ENCODE results near the gene NKX2-2.
"Not testable (repeated sequence)": the region's sequence is repeated elsewhere in the genome, so short reads cannot be mapped to it uniquely, and the experiment has no call there.

NKX2-2 gene

DNA sequence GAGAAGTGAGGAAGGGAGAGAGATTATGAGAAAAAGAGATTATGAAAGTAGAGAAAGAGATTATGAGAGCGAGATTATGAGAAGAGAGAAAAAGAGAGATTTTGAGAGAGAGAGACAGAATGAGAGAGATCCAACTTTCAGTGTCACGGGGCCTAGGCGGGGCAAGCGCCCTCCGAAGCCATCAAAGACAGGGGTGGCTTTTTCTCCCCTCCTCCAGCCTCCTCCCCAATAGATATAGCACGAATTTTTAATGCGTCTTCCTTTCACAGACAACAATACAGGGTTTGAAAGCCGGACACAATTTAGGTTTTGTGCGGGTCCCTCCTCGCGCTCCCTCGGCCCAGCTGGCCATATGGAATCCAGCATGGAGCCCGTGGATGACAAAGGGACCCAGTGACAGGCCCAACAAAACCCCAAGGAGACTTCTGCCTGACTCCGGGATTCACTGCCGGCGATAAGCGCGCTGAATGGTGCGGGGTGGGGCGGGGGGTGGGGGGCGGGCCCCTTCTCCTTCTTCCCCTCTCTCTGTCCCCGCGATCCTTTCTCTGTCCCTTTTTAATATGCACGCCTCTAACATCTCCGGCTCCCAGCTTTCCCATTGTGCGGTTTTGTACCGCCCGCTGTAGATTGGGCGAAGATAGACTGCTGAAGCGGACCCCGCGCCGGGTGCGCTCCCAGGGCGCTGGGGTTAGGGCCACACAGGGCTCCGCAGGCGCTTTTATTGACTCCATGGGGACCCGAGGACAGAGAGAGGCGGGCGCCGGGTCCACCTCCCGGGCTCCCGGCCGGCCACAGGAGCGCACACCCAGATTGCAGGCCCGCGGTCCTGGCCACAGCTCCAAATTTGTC, 5.4 kb downstream of the NKX2-2 start:
- DNase-seq: no peak

DNA sequence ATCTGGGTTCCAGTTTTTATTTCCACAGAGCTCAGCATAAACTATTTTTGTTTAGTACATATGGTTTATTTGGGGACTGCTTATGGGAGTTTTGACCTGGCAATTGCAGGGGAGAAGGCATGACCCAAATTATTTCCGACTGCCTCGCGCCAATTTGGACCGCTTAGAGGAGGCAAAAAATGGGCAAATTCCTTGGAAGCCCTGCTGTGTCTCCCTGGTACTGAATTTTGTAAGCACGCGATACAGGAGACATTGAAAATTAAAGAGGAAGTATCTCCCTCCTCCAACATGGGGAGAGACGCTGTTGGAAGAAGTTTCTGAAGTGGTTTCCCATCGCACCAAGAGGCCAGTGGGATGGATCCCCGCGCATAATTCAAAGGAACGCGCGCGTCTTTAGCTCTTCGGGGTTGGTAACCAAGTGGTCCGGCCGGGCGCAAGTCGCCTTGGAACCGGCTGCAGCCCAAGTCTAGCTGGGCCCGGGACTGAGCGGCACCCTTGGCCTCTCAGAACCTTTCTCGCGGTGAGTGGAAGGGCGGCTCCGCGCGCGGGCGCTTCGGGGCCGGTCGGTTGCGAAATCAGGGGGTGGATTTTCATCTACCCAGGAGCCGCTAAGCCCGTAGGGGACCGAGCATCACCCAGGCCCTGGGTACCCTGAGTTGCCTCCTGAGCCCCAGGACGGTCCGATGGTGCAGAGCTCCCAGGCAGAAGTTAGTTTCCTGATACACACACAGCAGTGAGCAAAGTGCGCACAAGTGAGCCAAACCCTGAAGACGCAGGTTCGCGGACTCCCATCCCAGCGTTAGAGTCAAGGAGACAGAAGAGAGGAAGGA, 6.2 kb downstream of the NKX2-2 start:
- no peak for DNase-seq

DNA sequence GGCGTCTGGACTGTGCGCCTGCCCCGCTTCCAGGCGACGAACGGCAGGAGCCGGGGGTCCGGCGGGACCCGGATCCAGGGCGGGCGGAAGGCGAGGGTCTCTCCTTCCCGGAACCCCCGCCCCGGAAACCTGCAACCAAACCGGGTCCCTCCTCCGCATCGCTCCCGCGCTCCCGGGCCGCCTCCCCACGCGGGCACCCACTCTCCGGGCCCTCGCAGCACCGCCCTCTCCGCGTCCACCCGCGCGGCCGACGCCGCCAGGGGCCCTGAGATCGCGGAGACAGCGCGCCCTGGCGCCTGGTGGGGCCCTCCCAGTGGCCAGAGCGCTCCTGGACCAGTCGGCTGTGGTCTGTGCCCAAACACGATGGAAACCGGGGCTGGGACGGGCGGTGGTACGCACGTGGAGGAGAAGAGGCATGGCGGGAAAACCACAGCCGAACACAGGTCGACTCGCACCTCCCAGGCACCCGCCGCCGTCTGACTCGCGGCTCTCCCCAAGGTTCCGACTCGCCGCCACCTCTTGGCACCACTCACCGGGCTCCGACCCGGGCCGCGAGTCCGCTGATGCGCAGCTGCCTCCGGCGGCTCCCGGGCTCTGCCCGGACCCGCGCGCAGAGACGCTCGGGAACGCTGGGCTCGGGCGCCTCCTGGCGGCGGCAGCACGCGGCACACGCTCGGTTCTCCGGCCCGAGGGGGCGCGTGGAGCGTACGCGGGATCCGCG, 7.9 kb downstream of the NKX2-2 start:
- DNase-seq: no peak

DNA sequence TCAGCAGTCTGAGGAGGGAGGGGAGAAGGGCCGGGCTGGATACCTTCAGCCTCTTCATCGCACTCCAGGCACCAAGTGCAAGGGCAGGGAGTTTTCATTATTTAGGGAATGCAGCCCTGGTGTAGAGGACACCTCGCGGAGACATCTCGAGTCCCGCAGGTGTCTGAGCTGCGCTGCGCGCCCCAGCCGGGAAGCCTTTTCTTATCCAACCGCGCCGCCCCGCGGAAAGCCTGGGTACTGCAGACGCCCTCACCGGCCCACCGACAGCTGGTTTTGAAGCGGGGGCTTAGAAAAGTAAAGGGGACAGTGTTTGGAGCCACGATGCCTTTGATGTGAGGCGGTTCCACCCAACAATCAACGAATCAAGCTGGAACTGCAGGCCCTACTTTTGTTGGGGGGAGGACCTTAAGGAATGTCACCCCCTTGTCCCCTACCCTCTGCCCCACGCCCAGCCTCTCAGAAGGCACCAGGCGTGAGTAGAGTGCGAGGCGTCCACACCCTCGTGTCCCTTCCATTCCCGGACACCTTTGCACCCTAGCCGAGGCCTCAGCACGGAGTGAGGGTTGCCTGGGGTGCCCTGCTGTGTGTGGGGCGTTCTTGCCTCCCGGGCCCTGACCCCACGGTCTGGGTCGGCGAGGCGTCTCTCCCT, 8.6 kb downstream of the NKX2-2 start:
- peak in 1 of 2 experiments; percentile 2 for DNase-seq

- no peak for DNase-seq
These were observed 9.5 kb downstream of the NKX2-2 start for GRCh38 chr20:21504323-21504722.

DNA sequence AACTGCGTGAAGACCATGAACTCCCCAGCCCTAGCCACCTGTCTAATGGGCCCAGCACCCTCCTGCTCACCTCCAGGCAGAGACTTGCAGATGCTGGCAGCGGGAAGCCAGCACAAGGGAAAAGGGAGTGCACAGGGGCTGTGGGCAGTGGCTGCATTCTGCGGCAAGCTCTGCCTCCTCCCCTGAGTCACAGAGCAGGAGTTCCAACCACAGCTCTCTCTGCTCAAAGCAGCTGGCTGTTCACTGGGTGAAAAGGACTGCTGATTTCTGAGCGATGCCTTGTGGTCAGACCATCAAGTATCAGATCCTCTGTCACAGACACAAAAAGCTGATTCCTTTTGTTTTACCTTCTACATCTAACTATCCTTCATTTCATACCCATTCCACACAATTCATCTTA, 10.5 kb downstream of the NKX2-2 start:
- no peak for DNase-seq

DNA sequence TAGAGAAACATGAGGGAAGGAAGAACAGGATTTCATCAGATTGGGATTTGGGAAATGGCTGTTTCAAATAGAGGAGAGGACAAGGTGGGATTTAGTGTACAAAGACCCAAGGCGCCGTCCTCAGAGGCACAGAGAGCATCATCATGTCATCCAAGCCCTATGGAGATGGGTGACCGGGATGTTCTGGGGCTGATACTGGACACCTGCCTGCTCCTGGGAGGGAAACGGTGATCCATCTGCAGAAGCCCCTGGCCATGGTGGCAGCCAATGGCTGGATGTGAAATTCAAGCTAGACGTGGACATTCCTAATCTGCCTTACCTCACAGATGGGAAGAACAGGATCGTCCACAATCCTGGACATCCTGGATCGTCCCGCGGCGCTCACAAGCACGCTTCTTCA, 12.7 kb downstream of the NKX2-2 start:
- no peak for DNase-seq

GRCh38 chr20:21500599-21500998, 13.3 kb downstream of the NKX2-2 start:
- DNase-seq: no peak

DNA sequence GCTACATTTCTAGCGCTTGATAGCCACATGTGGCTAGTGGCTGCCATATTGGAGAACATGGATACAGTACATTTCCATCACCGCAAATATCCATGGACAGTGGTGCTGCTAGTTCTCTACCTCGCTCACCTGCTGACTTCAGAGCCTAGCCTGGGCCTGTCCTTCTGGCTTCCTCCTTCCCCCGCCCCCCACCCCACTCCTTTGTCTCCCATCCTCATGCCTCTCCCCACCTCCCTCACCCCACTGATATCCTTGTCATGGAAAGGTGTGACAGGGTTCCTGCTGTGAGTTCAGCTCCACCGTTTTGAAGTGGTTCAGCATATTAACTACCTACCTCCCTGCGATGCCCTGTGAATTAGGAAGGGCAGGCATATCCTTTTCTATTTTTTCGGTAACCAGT, 14.2 kb downstream of the NKX2-2 start:
- DNase-seq: no peak

DNA sequence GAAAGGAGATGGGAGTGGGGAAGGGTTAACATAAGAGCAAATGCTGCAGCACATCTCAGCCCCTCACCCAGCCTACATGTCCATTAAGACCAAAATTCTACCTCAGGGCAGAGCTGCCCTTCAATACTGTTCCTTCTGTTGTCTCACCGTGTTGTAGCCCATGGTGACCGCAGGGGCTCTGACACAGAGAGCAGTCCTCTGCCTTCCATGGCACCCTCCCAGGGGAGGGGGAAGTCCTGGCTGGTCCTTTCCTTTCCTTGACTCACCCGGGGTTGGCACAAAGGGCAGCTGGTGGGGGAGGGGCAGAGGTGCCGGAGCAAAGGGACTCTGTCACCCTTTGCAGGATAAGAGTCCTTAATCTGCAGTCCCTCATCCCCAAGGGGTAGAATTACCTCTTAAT, 15.2 kb downstream of the NKX2-2 start:
- DNase-seq: no peak

- no peak for DNase-seq
These were observed 15.7 kb downstream of the NKX2-2 start for GRCh38 chr20:21498195-21498594.

- no peak for DNase-seq
These were observed 17.4 kb downstream of the NKX2-2 start for GRCh38 chr20:21496452-21496851.

- no peak for DNase-seq
These were observed 20.8 kb downstream of the NKX2-2 start for GRCh38 chr20:21493049-21493448.

DNA sequence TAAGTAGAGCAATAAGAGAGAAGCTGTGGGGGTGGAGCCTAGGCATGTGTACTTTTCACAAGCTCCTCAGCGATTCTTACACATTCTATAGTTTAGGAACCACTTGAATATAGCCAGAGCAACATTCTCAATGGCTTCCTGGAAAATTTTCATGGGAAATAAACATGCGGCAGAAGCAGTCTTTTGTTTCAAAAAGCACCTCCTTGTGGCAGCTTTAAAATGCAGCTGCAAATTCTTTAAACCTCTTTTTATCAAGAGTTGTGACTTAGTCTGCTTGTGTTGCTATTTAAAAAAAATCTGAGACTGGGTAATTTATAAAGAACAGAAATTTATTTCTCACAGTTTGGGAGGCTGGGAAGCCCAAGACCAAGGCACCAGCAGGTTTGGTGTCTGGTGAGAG, 23.8 kb downstream of the NKX2-2 start:
- peak in 1 of 2 experiments; percentile 5 for DNase-seq

- not testable (repeated sequence) for DNase-seq
These were observed 33.7 kb downstream of the NKX2-2 start for GRCh38 chr20:21480144-21480543.

DNA sequence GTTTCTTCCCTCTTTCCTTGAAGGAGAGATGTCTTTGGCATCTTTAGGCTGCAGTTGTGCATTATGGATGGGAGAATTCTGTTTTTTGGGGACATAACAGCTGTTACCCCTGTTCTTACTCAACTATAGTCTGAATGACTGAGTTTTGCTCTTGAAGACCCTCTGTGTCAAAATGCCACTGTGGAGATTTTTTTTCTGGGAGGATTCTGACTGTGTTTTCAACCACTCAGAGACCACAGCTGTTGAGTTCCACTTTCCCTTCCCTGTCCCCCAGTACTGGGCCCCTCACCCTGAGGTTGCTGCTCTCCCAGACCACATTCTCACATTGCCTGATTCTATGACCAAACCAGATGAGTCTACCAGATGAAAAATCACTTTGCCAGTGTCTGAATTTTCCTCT, 48.1 kb downstream of the NKX2-2 start:
- DNase-seq: no peak

DNA sequence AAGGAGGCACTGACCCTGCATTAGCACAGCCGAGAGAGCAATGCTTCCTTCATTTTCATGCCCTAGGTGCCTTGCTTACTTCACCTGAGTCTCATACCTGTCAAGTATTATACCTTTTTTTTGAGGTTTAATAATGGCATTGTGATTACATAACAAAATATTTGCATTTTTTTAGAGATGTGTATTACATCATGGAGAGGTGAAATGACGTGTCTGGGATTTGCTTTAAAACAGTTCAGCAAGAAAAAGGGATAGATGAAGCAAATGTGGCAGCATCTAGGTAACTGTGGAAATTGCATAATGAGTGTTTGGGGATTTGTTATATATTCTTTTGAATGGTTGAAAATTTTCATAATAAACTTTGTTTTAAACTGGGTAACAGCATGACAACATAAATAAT, 48.9 kb downstream of the NKX2-2 start:
- DNase-seq: no peak
